HG03097 (cell line): Measurements from ENCODE around the gene FBXO42.
A peak's percentile ranks its signal among the peaks of the same experiment; 100 is the strongest.

Experiments used
- ATAC-seq: cut with Tn5 transposase; IDR thresholded peaks from one replicate; pipeline ENCODE4 v1.9.1; 2021; ENCODE audit not compliant: unreplicated experiment, low FRiP score

FBXO42 gene

GRCh38 chr1:16351994-16352841, at the start of gene FBXO42:
TSS of gene FBXO42 (minus strand) at chr1:16352480. CDS start at chr1:16315418, 37,062 bp downstream.
- peak; percentile 87 for ATAC-seq

DNA sequence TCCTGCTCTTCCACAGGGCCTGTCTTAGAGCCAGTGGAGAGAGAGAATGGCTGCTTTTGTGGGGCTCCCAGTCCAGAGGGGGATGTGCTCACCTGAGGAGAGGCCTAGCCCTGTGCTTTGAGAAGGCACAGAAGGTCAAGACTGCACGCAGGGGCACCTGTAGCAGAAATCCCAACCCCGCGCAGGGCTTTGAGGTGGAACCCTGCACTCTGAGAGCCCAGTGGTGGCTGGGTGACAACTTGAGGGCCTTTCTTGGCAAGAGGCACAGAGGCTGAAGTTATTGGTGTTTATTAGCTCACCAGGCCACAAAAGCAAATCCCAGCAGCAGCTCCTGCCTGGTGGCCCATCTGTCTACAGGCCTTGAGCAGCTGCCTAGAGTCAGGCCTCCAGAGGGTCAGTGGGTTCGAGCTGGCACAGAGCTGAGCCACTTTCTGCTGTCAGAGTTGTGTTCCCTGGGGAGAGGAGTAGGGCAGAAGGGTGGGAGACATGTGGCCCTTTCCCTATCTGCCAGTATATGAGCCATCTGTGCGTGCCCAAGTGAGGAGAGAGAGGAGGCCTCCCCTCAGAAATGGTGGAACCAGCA, 46.2 kb upstream of the FBXO42 start:
- no peak for ATAC-seq

GRCh38 chr1:16397120-16397519, 44.8 kb upstream of the FBXO42 start:
- ATAC-seq = no peak

GRCh38 chr1:16396591-16396990, 44.3 kb upstream of the FBXO42 start:
- ATAC-seq = no peak

DNA sequence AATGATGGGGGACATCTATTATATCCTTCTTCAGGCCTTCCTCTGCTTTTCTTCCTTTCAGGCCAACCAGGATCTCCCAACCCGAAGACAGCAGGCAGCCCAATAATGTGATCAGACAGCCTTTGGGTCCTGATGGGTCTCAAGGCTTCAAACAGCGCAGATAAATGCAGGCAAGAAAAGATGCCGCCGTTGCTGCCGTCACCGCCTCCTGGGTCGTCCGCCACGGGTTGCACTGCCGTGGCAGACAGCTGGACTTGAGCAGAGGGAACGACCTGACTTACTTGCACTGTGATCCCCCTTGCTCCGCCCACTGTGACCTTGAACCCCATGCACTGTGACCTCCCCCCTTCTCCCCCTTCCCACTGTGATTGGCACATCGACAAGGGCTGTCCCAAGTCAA, 42.7 kb upstream of the FBXO42 start:
- no peak for ATAC-seq

DNA sequence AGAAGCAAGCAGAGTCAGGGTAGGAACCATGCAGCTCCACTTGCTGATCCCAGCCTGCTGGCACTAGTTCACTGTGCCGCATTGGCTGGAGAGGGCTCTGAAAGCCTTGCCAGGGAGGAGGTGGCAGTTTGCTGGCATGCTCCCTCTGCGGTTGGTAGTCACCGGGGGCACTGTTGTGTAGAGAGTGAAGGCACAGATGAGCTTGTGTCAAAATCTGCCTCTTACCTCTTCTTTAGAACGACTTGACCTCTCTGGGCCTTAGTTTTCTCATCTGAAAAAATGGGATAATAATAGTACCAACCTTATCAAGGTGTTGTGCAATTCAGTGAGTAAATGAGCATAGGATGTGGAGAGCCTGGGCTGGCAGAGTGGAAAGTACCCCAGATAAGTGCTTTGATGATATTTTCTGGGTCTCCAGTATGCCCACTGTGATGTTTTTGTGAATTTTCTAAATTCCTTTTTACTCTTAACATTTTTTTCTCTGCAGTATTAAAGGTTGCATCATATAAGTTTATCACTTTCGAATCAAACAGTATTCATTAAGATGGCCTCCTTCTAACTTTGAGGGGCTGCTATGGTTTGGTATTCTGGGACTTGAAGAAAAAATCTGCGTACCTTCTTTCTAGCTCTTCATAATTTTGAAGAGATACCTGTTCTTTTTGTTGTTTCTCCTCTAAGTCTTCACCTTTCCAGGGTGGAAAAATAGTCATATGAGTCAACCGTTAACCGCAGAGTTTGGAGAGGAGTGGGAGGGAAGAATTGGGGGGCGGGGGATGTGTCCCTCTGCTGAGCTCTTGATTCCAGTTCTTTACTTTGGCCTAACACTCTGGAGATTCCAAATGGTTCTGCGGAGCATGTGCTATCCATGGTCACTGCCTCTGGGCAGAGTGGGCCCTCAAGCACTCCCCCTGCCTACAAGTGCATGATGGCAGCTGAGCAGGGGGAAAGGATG, 41.6 kb upstream of the FBXO42 start:
- ATAC-seq = no peak

DNA sequence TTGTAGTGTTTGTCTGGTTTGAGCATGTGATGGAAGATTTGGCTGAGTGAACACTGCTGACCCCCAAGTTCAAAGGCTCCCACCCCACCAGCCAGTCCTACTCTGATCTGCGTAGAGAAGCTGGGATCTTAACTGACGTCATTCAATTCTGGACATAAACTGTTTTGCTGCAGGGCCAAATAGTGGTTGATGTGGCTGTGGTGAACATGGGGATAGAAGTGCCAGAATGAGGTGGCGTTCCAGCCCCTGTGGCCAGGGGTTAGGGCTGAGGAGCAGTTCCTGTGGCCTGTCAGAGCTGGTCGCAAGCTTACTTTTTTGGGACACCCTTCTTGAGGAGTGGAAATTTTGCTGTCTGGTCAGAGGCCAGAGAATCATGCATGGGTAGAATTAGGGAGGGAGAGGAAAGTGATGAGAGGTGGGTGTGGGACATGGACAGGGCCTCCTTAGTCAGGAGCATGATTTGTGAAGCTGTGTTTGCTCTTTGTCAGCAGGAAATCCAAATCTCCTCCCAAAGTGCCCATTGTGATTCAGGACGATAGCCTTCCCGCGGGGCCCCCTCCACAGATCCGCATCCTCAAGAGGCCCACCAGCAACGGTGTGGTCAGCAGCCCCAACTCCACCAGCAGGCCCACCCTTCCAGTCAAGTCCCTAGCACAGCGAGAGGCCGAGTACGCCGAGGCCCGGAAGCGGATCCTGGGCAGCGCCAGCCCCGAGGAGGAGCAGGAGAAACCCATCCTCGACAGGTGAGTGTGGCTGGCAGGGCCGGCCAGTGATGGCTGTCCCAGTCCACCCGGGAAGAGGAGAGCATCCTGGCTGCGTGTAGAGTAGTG, 40.7 kb upstream of the FBXO42 start:
- no peak for ATAC-seq

- no peak for ATAC-seq
Measured at GRCh38 chr1:16391411-16391810, 39.1 kb upstream of the FBXO42 start.

- ATAC-seq = no peak
Measured at GRCh38 chr1:16387201-16388188, 35.2 kb upstream of the FBXO42 start.

DNA sequence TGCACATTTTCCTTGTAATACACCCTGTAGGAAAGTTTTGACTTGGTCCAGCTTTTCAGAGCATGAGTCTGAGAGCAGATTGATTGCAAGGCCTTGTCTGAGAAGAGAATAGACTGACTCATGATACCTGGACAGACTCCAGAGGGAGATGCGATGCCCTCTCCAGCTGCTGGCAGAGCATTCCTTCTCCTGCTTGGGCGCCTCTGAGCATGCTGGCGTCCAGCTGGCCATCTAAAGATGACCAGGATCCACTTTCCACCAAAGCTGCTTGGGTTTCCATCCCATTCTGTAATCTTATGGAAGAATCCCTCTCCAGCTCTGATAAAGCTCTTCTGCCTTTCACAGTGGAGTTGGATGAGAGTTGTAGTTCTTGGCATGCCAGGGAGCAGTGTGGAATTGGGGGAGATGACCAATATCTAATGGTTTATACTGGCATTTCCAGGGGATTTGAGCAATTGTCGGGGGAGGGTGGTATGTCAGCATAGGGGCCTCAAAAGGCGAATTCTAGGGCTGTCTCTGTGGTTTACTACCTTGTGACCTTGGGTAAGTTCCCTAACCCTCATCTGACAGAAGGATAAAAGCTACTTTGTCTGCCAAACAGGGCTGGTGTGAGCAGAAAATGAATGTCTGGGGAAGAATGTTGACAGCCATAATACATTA, 34.3 kb upstream of the FBXO42 start:
- ATAC-seq = no peak

- ATAC-seq = no peak
Measured at GRCh38 chr1:16385659-16386453, 33.6 kb upstream of the FBXO42 start.

GRCh38 chr1:16383888-16384287, 31.6 kb upstream of the FBXO42 start:
- ATAC-seq = no peak

- ATAC-seq = no peak
Measured at GRCh38 chr1:16380868-16381267, 28.6 kb upstream of the FBXO42 start.

DNA sequence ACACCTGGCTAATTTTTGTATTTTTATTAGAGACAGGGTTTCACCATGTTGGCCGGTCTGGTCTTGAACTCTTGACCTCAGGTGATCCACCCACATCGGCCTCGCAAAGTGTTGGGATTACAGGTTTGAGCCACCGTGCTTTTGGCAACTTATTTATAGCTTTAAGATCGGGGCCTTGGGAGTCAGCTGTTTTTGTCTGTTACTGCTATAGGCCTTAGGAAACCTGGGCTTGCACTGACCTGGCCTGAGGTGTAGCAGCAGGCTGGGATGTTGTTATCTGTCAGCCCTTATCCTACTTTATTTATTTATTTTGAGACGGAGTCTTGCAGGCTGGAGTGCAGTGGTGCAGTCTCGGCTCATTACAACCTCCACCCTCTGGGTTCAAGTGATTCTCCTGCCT, 26.2 kb upstream of the FBXO42 start:
- ATAC-seq = no peak

DNA sequence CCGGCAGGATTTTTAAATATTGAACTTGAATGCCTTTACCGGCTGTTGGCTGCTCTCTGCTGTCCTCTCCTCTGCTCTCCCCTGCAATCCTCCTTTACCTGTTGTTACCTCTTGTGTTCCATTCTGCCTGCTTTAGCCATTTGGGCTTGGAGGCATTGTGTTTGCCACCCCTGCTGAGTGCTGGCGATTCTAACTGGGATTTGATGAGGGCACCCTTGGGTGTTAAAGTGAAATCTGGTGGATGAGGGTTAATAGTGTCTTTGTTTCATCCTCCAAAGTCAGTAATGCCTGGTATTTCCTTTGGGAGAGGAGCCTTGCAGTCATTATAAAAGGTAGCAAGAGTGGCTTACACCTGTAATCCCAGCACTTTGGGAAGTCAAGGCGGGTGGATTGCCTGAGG, 24.7 kb upstream of the FBXO42 start:
- ATAC-seq = no peak

- ATAC-seq = no peak
Measured at GRCh38 chr1:16375521-16376340, 23.5 kb upstream of the FBXO42 start.

DNA sequence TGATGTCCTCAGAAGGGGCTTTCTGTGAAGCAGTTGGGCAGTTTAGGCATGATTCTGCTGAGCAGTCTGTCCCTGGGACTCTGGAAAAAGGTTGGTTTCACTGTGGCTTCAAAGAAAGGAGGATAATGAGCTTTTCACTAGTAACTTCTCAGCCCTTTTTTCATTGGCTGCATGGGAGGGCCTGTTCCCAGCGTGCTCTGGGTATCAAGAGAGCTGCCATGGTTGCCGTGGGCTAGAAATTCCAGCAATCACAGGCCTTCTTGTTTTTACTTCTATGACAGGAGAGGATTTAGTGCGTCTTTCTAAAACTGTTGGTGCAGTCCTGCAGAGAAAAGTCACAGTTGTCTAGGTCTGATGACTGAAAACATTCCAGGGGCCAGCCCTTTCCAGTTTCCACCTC, 22.0 kb upstream of the FBXO42 start:
- no peak for ATAC-seq
